SK-N-SH (cell line): ENCODE results near the gene PRICKLE1. TPM values are rescaled to one million over a fixed set of nuclear protein-coding genes. Genes with fewer than 3 reads are reported as not detected.

Experiments used
- CTCF ChIA-PET: fragments of 300-600, 350-600 bp; formaldehyde crosslinking; extraction: SDS; loops from one replicate; lab custom pipeline; 2021; lab: Yijun Ruan, JAX
- POLR2A ChIA-PET: fragments of 350-600 bp; sonication (Branson Sonifier 250); formaldehyde crosslinking; extraction: SDS; loops from one replicate; lab custom pipeline; 2020; ENCODE audit warnings: antibody characterized with exemption, inconsistent platforms; lab: Yijun Ruan, JAX
- DNase-seq: peaks from one replicate; pipeline ENCODE4 v3.0.0; 2012
- H2AFZ ChIP-seq: fragments of 200-600 bp; sonication (generic); 2 replicates; pipeline ENCODE4 v1.8.1; 2016; ENCODE audit warnings: antibody characterized with exemption, mild to moderate bottlenecking, low read depth
- H3F3A ChIP-seq: fragments of 200-600 bp; sonication (generic); replicated peaks from 2 replicates; pipeline ENCODE3; 2016; ENCODE audit warnings: antibody characterized with exemption, mild to moderate bottlenecking; ENCODE audit not compliant: insufficient read depth
- H3K27ac ChIP-seq, 2 experiments: fragments of 200-500 bp in 1 of 2; fragments of 200-600 bp in 1 of 2; sonication (Bioruptor generic) in 1 of 2; sonication (generic), shearing (Covaris generic) in 1 of 2; 2 replicates each; pipeline versions ENCODE4 v1.5.1 to v1.6.1; 2014 to 2016; ENCODE audit warnings: low read depth in 2 of 2, inconsistent platforms in 1 of 2, low read length in 1 of 2, mild to moderate bottlenecking in 1 of 2, mixed read lengths in 1 of 2
- H3K27me3 ChIP-seq: fragments of 200-600 bp; sonication (generic), shearing (Covaris generic); 2 replicates; pipeline ENCODE4 v1.6.1; 2016; ENCODE audit warnings: mixed run types; ENCODE audit not compliant: insufficient read depth
- H3K36me3 ChIP-seq, 2 experiments: fragments of 200-500 bp in 1 of 2; fragments of 200-600 bp in 1 of 2; sonication (Bioruptor generic) in 1 of 2; sonication (generic) in 1 of 2; replicated peaks in 1 of 2; 2 replicates each; pipeline versions ENCODE3 to v1.5.1; 2014 to 2016; ENCODE audit warnings: low read length in 1 of 2, mild to moderate bottlenecking in 1 of 2; ENCODE audit not compliant: insufficient read depth in 2 of 2, control insufficient read depth in 1 of 2
- H3K4me1 ChIP-seq, 2 experiments: fragments of 200-500 bp in 1 of 2; fragments of 200-600 bp in 1 of 2; sonication (Bioruptor generic) in 1 of 2; sonication (generic), shearing (Covaris generic) in 1 of 2; 2 replicates each; pipeline versions ENCODE4 v1.5.1 to v1.6.1; 2014 to 2016; ENCODE audit warnings: low read depth in 1 of 2, low read length in 1 of 2, mixed run types in 1 of 2; ENCODE audit not compliant: insufficient read depth in 2 of 2, control insufficient read depth in 1 of 2
- H3K4me2 ChIP-seq: fragments of 200-600 bp; sonication (generic), shearing (Covaris generic); 2 replicates; pipeline ENCODE4 v1.6.1; 2017; ENCODE audit warnings: mixed run types
- H3K4me3 ChIP-seq, 2 experiments: fragments of 200-500 bp in 1 of 2; fragments of 200-600 bp in 1 of 2; sonication (Bioruptor generic) in 1 of 2; sonication (generic), shearing (Covaris generic) in 1 of 2; 2 replicates each; pipeline versions ENCODE4 v1.5.1 to v1.8.1; 2014 to 2016; ENCODE audit warnings: low read depth in 2 of 2, inconsistent platforms in 1 of 2, low read length in 1 of 2, mild to moderate bottlenecking in 1 of 2, mixed read lengths in 1 of 2, moderate library complexity in 1 of 2
- H3K79me2 ChIP-seq: fragments of 200-600 bp; sonication (generic); 2 replicates; pipeline ENCODE4 v1.8.1; 2017; ENCODE audit warnings: mild to moderate bottlenecking; ENCODE audit not compliant: insufficient read depth
- H3K9ac ChIP-seq: fragments of 200-600 bp; sonication (generic); 2 replicates; pipeline ENCODE4 v1.6.1; 2017; ENCODE audit warnings: mixed run types
- H3K9me2 ChIP-seq: fragments of 200-600 bp; sonication (generic); 2 replicates; pipeline ENCODE4 v1.6.1; 2017; ENCODE audit warnings: mixed run types
- H3K9me3 ChIP-seq: fragments of 200-600 bp; sonication (generic); 2 replicates; pipeline ENCODE4 v1.6.1; 2017; ENCODE audit warnings: mixed run types, mild to moderate bottlenecking, moderate library complexity
- H4K20me1 ChIP-seq: fragments of 200-600 bp; sonication (generic); 2 replicates; pipeline ENCODE4 v1.6.1; 2017; ENCODE audit warnings: mild to moderate bottlenecking, mixed run types; ENCODE audit not compliant: insufficient read depth
- CHD2 ChIP-seq: fragments of 150-350 bp; IDR thresholded peaks from 2 replicates; pipeline ENCODE4 v1.6.1; 2018; ENCODE audit warnings: low read length; ENCODE audit not compliant: partially characterized antibody
- EP300 ChIP-seq, 2 experiments: IDR thresholded peaks; 2 replicates each; pipeline versions ENCODE4 v1.4.0 to v1.6.1; 2012; ENCODE audit warnings: borderline replicate concordance in 1 of 2, low read depth in 1 of 2, low read length in 1 of 2
- EZH2phosphoT487 ChIP-seq: fragments of 200-600 bp; sonication (generic); IDR thresholded peaks from 2 replicates; pipeline ENCODE4 v1.6.1; 2017; ENCODE audit warnings: low read depth, mixed run types, mild to moderate bottlenecking, antibody characterized with exemption, moderate library complexity, borderline replicate concordance
- FOSL2 ChIP-seq: IDR thresholded peaks from 2 replicates; pipeline ENCODE4 v1.4.0; 2012; ENCODE audit warnings: low read depth, mild to moderate bottlenecking, moderate library complexity, borderline replicate concordance
- FOXJ3 ChIP-seq: sonication (generic); formaldehyde crosslinking; IDR thresholded peaks from 2 replicates; pipeline ENCODE4 v1.5.1; 2020; ENCODE audit warnings: mild to moderate bottlenecking, missing genetic modification reagents
- GABPA ChIP-seq: IDR thresholded peaks from 2 replicates; pipeline ENCODE4 v1.4.0; 2012; ENCODE audit warnings: low read depth, mild to moderate bottlenecking
- MEF2A ChIP-seq: IDR thresholded peaks from 2 replicates; pipeline ENCODE4 v1.4.0; 2012; ENCODE audit warnings: low read depth, borderline replicate concordance
- NFIC ChIP-seq: IDR thresholded peaks from 2 replicates; pipeline ENCODE4 v1.4.0; 2012; ENCODE audit warnings: borderline replicate concordance
- POLR2AphosphoS5 ChIP-seq: IDR thresholded peaks from 2 replicates; pipeline ENCODE4 v1.6.1; 2012; ENCODE audit warnings: low read depth, low read length
- RAD21 ChIP-seq: IDR thresholded peaks from 2 replicates; pipeline ENCODE4 v1.6.1; 2012; ENCODE audit warnings: mild to moderate bottlenecking, low read length
- RXRA ChIP-seq: IDR thresholded peaks from 2 replicates; pipeline ENCODE4 v1.4.0; 2012; ENCODE audit warnings: low read depth, mild to moderate bottlenecking, borderline replicate concordance
- TAF1 ChIP-seq: IDR thresholded peaks from 2 replicates; pipeline ENCODE4 v1.6.1; 2012; ENCODE audit warnings: low read depth, mild to moderate bottlenecking, low read length, moderate library complexity, borderline replicate concordance
- TCF12 ChIP-seq: IDR thresholded peaks from 2 replicates; pipeline ENCODE4 v1.4.0; 2012
- WGBS: methylation state at CpG from one replicate; pipeline ENCODE4 v1.1.6; 2017; ENCODE audit warnings: low lambda C conversion rate; 5-methylcytosine and 5-hydroxymethylcytosine counted together
- polyA plus RNA-seq, 3 experiments: library from polyadenylated mRNA; depleted of rRNA; stranded (reverse); fragments of >200 nt; gene quantifications; 2 replicates each; pipeline ENCODE4 v1.2.3, GENCODE V29; 2012
- TF ChIP-seq, protein P1 (sequence below): IDR thresholded peaks from 2 replicates; pipeline ENCODE4; 2012
- TF ChIP-seq, protein P2 (sequence below): fragments of 150-350 bp; IDR thresholded peaks from 2 replicates; pipeline ENCODE4 v1.6.1; 2017; ENCODE audit warnings: antibody characterized with exemption, low read length, low read depth, borderline replicate concordance
- TF ChIP-seq, protein P3 (sequence below): IDR thresholded peaks from 2 replicates; pipeline ENCODE4 v1.4.0; 2012; ENCODE audit warnings: low read depth, borderline replicate concordance
- TF ChIP-seq, protein P4 (sequence below): IDR thresholded peaks from 2 replicates; pipeline ENCODE4 v1.4.0; 2012; ENCODE audit warnings: low read depth, borderline replicate concordance
- TF ChIP-seq, protein P5 (sequence below): fragments of 150-350 bp; IDR thresholded peaks from 2 replicates; pipeline ENCODE4 v1.6.1; 2016; ENCODE audit warnings: mild to moderate bottlenecking, low read depth, low read length

Gene PRICKLE1
- polyA plus RNA-seq, 1 of the 3 experiments (the other 2 are of a cell fraction), result 1.2 TPM

DNA sequence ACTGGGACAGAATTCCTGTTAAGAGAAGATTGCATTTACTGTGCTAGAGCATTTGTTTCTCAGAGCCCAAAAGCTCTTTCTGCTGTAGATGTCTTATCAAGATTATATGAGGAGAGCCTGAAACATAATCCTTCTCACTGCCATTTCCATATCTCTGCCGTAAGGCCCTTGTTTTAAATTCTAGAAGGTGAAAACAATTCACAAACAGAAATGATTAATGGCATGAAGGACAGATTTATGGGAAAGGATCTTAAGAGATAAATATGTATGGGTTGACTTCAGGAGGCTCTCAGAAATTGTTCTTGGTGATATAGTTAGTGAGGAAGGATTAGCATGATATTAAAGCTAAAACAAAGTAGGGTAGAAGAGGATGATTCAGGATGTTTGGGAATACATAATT, 40.8 kb upstream of the PRICKLE1 start:
- DNase-seq, result no peak
- WGBS, result 55% methylated on average over 1 of the region's 1 CpG
- POLR2A ChIA-PET, result no interaction called here
- Histone ChIP-seq H2AFZ (no peak overlapping the region), H3K27me3 (no peaks in the 10 kb centered on the region), H3K4me3 (no peak overlapping the region), H3F3A (no peaks in the 10 kb centered on the region)
- CTCF ChIA-PET, result no interaction called here
- TF ChIP-seq POLR2AphosphoS5, result no peak
- TF ChIP-seq EP300 (IDR thresholded peaks at IDR 0.05; ENCODE audit: borderline replicate concordance in 1 of 2, low read depth in 1 of 2, low read length in 1 of 2), result no peak
- TF ChIP-seq, protein P1, sequence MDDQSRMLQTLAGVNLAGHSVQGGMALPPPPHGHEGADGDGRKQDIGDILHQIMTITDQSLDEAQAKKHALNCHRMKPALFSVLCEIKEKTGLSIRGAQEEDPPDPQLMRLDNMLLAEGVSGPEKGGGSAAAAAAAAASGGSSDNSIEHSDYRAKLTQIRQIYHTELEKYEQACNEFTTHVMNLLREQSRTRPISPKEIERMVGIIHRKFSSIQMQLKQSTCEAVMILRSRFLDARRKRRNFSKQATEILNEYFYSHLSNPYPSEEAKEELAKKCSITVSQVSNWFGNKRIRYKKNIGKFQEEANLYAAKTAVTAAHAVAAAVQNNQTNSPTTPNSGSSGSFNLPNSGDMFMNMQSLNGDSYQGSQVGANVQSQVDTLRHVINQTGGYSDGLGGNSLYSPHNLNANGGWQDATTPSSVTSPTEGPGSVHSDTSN, result no peak
- TF ChIP-seq, protein P2, sequence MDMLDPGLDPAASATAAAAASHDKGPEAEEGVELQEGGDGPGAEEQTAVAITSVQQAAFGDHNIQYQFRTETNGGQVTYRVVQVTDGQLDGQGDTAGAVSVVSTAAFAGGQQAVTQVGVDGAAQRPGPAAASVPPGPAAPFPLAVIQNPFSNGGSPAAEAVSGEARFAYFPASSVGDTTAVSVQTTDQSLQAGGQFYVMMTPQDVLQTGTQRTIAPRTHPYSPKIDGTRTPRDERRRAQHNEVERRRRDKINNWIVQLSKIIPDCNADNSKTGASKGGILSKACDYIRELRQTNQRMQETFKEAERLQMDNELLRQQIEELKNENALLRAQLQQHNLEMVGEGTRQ, result no peak
- TF ChIP-seq TAF1, result no peak
- TF ChIP-seq RAD21, result no peak
- no peak for TF ChIP-seq RXRA
- TF ChIP-seq FOSL2, result no peak
- TF ChIP-seq GABPA, result no peak
- TF ChIP-seq, protein P3, sequence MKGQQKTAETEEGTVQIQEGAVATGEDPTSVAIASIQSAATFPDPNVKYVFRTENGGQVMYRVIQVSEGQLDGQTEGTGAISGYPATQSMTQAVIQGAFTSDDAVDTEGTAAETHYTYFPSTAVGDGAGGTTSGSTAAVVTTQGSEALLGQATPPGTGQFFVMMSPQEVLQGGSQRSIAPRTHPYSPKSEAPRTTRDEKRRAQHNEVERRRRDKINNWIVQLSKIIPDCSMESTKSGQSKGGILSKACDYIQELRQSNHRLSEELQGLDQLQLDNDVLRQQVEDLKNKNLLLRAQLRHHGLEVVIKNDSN, result no peak
- no peak for TF ChIP-seq FOXJ3 (CRISPR knock-in tag)
- no peak for TF ChIP-seq MEF2A
- no peak for TF ChIP-seq NFIC
- TF ChIP-seq EZH2phosphoT487, result no peak
- TF ChIP-seq TCF12, result no peak
- TF ChIP-seq, protein P4, sequence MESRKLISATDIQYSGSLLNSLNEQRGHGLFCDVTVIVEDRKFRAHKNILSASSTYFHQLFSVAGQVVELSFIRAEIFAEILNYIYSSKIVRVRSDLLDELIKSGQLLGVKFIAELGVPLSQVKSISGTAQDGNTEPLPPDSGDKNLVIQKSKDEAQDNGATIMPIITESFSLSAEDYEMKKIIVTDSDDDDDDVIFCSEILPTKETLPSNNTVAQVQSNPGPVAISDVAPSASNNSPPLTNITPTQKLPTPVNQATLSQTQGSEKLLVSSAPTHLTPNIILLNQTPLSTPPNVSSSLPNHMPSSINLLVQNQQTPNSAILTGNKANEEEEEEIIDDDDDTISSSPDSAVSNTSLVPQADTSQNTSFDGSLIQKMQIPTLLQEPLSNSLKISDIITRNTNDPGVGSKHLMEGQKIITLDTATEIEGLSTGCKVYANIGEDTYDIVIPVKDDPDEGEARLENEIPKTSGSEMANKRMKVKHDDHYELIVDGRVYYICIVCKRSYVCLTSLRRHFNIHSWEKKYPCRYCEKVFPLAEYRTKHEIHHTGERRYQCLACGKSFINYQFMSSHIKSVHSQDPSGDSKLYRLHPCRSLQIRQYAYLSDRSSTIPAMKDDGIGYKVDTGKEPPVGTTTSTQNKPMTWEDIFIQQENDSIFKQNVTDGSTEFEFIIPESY, result no peak
- TF ChIP-seq CHD2, result no peak
- TF ChIP-seq, protein P5, sequence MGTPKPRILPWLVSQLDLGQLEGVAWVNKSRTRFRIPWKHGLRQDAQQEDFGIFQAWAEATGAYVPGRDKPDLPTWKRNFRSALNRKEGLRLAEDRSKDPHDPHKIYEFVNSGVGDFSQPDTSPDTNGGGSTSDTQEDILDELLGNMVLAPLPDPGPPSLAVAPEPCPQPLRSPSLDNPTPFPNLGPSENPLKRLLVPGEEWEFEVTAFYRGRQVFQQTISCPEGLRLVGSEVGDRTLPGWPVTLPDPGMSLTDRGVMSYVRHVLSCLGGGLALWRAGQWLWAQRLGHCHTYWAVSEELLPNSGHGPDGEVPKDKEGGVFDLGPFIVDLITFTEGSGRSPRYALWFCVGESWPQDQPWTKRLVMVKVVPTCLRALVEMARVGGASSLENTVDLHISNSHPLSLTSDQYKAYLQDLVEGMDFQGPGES, result no peak
- TF ChIP-seq, all 33 proteins: peak for 0
- Histone ChIP-seq H3K79me2 (no peaks in the 10 kb centered on the region), H3K4me2 (no peak overlapping the region), H3K9me3 (no peaks in the 10 kb centered on the region), H3K9me2 (no peaks in the 10 kb centered on the region), H4K20me1 (no peaks in the 10 kb centered on the region), H3K27ac (no peak overlapping the region), H3K9ac (no peak overlapping the region), H3K36me3 (no peaks in the 10 kb centered on the region), H3K4me1 (no peaks in the 10 kb centered on the region)
